ENCODE measurements around the gene HCN3. TPM values are rescaled to one million over a fixed set of nuclear protein-coding genes. Genes with fewer than 3 reads are reported as not detected.

HCN3 gene
- total and polyA plus RNA-seq, 2 donors: 0.76 to 2.6 TPM

DNA sequence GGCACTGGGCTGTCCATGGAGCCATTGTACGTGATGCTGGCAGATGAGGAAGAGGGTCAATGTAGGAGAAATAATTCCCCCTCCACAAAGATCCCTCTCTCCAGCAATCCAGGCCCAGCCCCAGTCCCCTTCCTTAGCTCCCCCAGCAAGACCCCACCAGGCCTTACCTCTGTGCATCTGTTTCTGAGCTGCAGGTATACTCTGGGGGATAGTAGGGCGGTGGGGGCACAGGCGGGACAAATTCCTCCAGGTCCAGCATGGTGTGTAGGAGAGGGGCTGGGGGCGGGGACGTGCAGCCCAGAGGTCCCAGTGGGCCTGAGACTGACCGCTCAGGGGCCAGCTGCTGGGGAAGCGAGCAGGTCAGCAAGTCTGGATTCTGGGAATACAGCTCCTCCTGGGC lies 25.7 kb upstream of the HCN3 start:
- Histone ChIP-seq H3K27ac (ENCODE audit: low read depth in 1 of 2, low read length in 1 of 2) (no peak overlapping the region), H3K4me3 (ENCODE audit: low read length in 2 of 2) (no peak overlapping the region), H3K27me3 (ENCODE audit: control insufficient read depth in 2 of 2, insufficient read depth in 1 of 2, low read length in 1 of 2) (no peaks in the 10 kb centered on the region), H3K4me1 (ENCODE audit: control insufficient read depth in 2 of 2, insufficient read depth in 2 of 2, low read length in 2 of 2) (peaks cover 9 to 32% of the 10 kb centered on the region in 2 donors), H3K9me3 (ENCODE audit: control insufficient read depth in 2 of 2, insufficient read depth in 1 of 2, low read length in 1 of 2) (peaks cover 0 to 3% of the 10 kb centered on the region in 2 donors), H3K36me3 (ENCODE audit: control insufficient read depth in 2 of 2, insufficient read depth in 2 of 2, low read length in 1 of 2) (peaks cover 6 to 10% of the 10 kb centered on the region in 2 donors)
- WGBS: 98% methylated on average over 7 of the region's 7 CpGs
- DNase-seq (ENCODE audit: low read depth in 6 of 9, low spot score in 9 of 9): no peak

DNA sequence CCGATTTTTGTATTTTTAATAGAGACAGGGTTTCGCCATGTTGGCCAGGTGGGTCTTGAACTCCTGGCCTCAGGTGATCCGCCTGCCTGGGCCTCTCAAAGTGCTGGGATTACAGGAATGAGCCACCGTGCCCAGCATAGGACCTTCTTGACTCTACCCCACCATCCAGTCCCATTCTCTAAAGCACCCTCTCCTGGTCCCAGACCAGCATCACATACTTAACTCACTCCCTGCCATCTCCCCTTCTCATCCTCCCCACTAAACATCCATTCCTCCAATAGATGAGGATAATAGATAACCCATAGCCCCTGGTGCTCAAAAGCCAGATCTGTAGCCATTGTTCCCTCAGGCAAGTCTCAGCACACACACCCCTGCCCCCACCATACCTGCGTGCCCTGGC lies 24.1 kb upstream of the HCN3 start:
- WGBS: 95% methylated on average over 5 of the region's 5 CpGs
- Histone ChIP-seq H3K4me3 (ENCODE audit: low read length in 2 of 2) (no peak overlapping the region), H3K4me1 (ENCODE audit: control insufficient read depth in 2 of 2, insufficient read depth in 2 of 2, low read length in 2 of 2) (peaks cover 9 to 32% of the 10 kb centered on the region in 2 donors), H3K27me3 (ENCODE audit: control insufficient read depth in 2 of 2, insufficient read depth in 1 of 2, low read length in 1 of 2) (no peaks in the 10 kb centered on the region), H3K9me3 (ENCODE audit: control insufficient read depth in 2 of 2, insufficient read depth in 1 of 2, low read length in 1 of 2) (peaks cover 0 to 3% of the 10 kb centered on the region in 2 donors), H3K36me3 (ENCODE audit: control insufficient read depth in 2 of 2, insufficient read depth in 2 of 2, low read length in 1 of 2) (peaks cover 13 to 14% of the 10 kb centered on the region in 2 donors), H3K27ac (ENCODE audit: low read depth in 1 of 2, low read length in 1 of 2) (no peak overlapping the region)
- DNase-seq (ENCODE audit: low read depth in 6 of 9, low spot score in 9 of 9): no peak

DNA sequence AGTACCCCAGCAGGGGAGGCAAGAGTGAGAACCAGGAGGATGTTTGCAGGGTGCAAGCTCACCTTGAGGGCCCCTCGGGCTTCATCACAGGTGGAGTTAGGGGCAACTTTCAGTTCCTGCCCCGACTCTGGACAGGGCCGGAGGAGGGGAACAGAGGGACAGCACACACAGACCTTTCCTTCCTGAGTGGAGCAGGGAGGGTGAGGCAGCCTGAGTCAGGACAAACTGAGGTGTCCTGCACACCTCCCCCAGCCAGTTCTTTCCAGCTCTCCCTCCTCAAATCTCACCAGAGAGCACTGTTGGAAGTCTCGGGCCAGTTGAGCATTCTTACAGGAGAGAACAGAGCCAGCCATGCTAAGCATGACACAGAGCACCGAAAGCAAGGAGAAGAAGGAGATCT lies 23.5 kb upstream of the HCN3 start:
- Histone ChIP-seq H3K27ac (ENCODE audit: low read depth in 1 of 2, low read length in 1 of 2) (no peak overlapping the region), H3K4me3 (ENCODE audit: low read length in 2 of 2) (no peak overlapping the region), H3K27me3 (ENCODE audit: control insufficient read depth in 2 of 2, insufficient read depth in 1 of 2, low read length in 1 of 2) (no peaks in the 10 kb centered on the region), H3K9me3 (ENCODE audit: control insufficient read depth in 2 of 2, insufficient read depth in 1 of 2, low read length in 1 of 2) (peaks cover 0 to 3% of the 10 kb centered on the region in 2 donors), H3K4me1 (ENCODE audit: control insufficient read depth in 2 of 2, insufficient read depth in 2 of 2, low read length in 2 of 2) (peaks cover 9 to 32% of the 10 kb centered on the region in 2 donors), H3K36me3 (ENCODE audit: control insufficient read depth in 2 of 2, insufficient read depth in 2 of 2, low read length in 1 of 2) (peaks cover 17 to 18% of the 10 kb centered on the region in 2 donors)
- 91% methylated on average over 5 of the region's 5 CpGs for WGBS
- DNase-seq (ENCODE audit: low read depth in 6 of 9, low spot score in 9 of 9): no peak

DNA sequence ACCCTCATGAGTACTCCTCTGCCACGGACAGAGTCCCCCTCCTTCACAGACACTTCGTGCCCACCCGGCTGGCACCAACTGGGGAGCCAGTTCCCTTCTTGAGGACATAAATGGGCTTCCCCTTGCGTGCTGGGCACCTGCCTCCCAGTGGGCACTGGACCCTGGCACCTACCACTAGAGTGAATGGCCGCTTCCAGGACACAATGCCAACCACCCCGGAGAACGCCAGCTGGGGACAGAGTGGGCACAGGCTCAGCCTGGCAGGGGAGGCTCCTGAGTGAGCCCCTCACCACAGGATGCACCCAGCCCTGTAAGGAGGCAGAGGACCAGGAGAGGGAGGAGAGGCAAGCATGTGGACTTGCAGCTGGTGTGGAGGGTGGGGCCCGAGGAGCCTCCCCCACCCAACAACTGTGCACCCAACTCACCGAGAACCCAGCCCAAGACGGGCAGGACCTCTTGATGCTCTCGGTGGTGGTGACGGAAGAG lies 23.0 kb upstream of the HCN3 start:
- peaks cover 0 to 3% of the 10 kb centered on the region in 2 donors for H3K9me3 ChIP-seq (ENCODE audit: control insufficient read depth in 2 of 2, insufficient read depth in 1 of 2, low read length in 1 of 2)
- no peak for DNase-seq (ENCODE audit: low read depth in 6 of 9, low spot score in 9 of 9)
- peaks cover 18 to 21% of the 10 kb centered on the region in 2 donors for H3K36me3 ChIP-seq (ENCODE audit: control insufficient read depth in 2 of 2, insufficient read depth in 2 of 2, low read length in 1 of 2)
- no peak overlapping the region for H3K27ac ChIP-seq (ENCODE audit: low read depth in 1 of 2, low read length in 1 of 2)
- H3K4me3 ChIP-seq (ENCODE audit: low read length in 2 of 2): peak overlapping the region; percentile 63 to 85
- peaks cover 9 to 32% of the 10 kb centered on the region in 2 donors for H3K4me1 ChIP-seq (ENCODE audit: control insufficient read depth in 2 of 2, insufficient read depth in 2 of 2, low read length in 2 of 2)
- WGBS: 77% methylated on average over 12 of the region's 12 CpGs
- H3K27me3 ChIP-seq (ENCODE audit: control insufficient read depth in 2 of 2, insufficient read depth in 1 of 2, low read length in 1 of 2): no peaks in the 10 kb centered on the region

DNA sequence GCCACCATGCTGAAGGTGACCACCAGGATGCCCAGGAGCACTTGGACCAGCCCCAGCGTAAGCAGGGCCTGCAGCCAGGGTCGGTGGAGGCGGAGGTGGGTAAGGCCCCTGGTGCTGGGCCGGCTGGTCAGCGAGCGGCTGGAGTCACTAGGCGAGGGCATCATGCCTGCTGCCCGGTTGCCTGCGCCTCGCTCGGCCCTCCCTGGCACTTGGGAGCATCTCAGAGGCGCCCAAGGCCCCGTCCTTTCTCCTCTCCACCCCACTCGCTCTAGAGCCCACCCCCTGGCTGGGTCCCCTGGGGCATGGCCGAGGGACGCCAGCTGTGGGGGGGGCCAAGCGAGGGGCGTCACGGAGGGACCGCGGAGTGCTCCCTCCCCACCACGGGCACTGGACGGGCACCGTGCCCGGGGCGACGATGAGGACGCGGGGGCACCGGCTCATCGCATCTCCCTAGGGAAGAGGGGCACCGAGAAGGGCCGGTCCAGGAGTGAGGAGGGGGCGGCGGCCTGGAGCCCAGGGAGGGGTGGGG lies 22.5 kb upstream of the HCN3 start:
- H3K4me3 ChIP-seq (ENCODE audit: low read length in 2 of 2): peak overlapping the region; percentile 63 to 85
- peaks cover 0 to 3% of the 10 kb centered on the region in 2 donors for H3K9me3 ChIP-seq (ENCODE audit: control insufficient read depth in 2 of 2, insufficient read depth in 1 of 2, low read length in 1 of 2)
- no peak for DNase-seq (ENCODE audit: low read depth in 6 of 9, low spot score in 9 of 9)
- H3K4me1 ChIP-seq (ENCODE audit: control insufficient read depth in 2 of 2, insufficient read depth in 2 of 2, low read length in 2 of 2): peaks cover 9 to 32% of the 10 kb centered on the region in 2 donors
- WGBS: 13% methylated on average over 35 of the region's 35 CpGs
- H3K27me3 ChIP-seq (ENCODE audit: control insufficient read depth in 2 of 2, insufficient read depth in 1 of 2, low read length in 1 of 2): no peaks in the 10 kb centered on the region
- H3K27ac ChIP-seq (ENCODE audit: low read depth in 1 of 2, low read length in 1 of 2): no peak overlapping the region
- H3K36me3 ChIP-seq (ENCODE audit: control insufficient read depth in 2 of 2, insufficient read depth in 2 of 2, low read length in 1 of 2): peaks cover 18 to 26% of the 10 kb centered on the region in 2 donors

DNA sequence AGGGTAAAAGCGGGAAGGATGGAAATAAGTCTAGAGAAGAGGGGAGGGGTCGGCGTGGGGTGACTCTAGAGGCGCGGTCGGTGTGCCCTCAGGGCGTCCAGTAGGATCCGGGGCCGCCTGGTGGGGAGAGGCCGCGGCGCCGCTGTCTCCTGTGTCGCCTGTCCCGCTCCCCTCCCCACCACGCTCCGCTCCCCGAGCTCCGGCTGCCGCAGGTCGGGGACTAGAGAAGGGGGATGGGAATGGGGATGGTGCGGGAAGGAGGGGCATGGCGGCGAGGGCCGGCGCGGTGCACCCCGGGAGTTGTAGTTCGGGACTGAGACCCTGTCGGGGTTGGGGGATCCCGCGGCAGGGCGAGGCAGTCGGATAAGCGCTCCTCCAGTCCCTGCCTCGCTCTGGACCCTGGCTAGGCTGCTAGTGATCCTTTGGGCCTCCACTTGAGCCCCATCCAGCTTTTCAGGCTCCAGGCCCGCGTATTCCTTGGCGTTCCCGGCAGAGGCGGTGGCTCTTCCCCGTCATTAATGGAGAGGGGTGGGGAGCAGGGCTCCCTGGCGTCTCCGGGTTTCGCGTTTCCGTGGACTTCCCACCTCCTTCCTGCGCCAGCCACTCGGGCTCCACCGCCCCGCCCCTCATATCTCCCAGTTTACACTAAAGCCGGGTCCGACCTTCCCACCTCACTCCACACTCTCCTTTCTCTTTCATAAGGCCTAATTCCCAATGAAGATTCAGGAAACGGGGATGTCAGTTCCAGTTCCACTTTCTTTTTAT lies 21.8 kb upstream of the HCN3 start, which contains the start of gene ENTREP3:
Gene ENTREP3 (minus strand): TSS at position 241 of the 765 bp plus-strand sequence. CDS start 606 bp downstream, outside the sequence.
- H3K4me1 ChIP-seq (ENCODE audit: control insufficient read depth in 2 of 2, insufficient read depth in 2 of 2, low read length in 2 of 2): peaks cover 9 to 25% of the 10 kb centered on the region in 2 donors
- DNase-seq (ENCODE audit: low read depth in 6 of 9, low spot score in 9 of 9): peak in 5 of 9 donors; percentile 57 to 85 (median 78)
- peaks cover 18 to 30% of the 10 kb centered on the region in 2 donors for H3K36me3 ChIP-seq (ENCODE audit: control insufficient read depth in 2 of 2, insufficient read depth in 2 of 2, low read length in 1 of 2)
- no peaks in the 10 kb centered on the region for H3K27me3 ChIP-seq (ENCODE audit: control insufficient read depth in 2 of 2, insufficient read depth in 1 of 2, low read length in 1 of 2)
- WGBS: 11% methylated on average over 54 of the region's 54 CpGs
- H3K9me3 ChIP-seq (ENCODE audit: control insufficient read depth in 2 of 2, insufficient read depth in 1 of 2, low read length in 1 of 2): peaks cover 0 to 3% of the 10 kb centered on the region in 2 donors
- peak within 1 kb of the TSS; percentile 63 to 85 for H3K4me3 ChIP-seq (ENCODE audit: low read length in 2 of 2)
- H3K27ac ChIP-seq (ENCODE audit: low read depth in 1 of 2, low read length in 1 of 2): peak within 1 kb of the TSS; percentile 80 to 85

DNA sequence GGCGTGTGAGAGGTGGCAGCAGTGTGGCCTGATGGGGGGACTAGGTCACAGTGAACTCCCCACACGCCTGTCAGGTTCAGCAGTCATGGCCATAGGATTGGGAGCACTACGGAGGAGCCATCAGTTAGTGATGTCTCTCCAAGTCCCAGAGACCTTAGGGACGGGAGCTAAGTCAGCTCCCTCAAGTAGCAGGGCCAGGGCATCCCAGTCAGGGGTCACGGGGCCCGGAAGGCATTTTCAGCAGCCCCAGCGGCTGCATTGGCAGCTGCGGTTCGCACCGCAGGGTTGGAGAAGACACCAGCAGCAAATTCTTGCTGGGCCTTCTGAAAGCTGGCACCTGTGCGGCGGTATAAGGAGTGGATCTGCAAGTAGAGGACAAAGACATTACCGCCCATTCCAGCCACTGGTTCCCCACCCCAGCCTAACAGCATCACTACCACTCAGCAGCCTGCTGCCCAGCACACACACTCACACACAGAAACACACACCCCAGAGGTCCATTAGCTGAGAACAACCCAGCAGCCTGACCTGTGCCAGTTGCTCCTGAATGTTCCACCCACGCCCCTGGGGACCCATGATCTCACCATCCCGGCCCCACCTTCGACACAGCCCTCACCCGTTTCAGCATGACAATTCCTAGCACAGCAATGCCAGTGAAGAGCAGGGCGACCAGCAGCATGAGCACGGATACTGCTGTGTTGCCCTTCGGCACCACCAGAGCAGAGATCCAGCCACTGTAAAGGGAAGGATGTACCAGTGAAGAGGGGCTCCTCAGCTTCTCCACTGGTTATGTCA lies 21.0 kb upstream of the HCN3 start:
- Histone ChIP-seq H3K4me1 (ENCODE audit: control insufficient read depth in 2 of 2, insufficient read depth in 2 of 2, low read length in 2 of 2) (peaks cover 10 to 25% of the 10 kb centered on the region in 2 donors), H3K4me3 (ENCODE audit: low read length in 2 of 2) (no peak overlapping the region), H3K27me3 (ENCODE audit: control insufficient read depth in 2 of 2, insufficient read depth in 1 of 2, low read length in 1 of 2) (no peaks in the 10 kb centered on the region), H3K27ac (ENCODE audit: low read depth in 1 of 2, low read length in 1 of 2) (peak overlapping the region; percentile 80 to 85), H3K9me3 (ENCODE audit: control insufficient read depth in 2 of 2, insufficient read depth in 1 of 2, low read length in 1 of 2) (no peaks in the 10 kb centered on the region), H3K36me3 (ENCODE audit: control insufficient read depth in 2 of 2, insufficient read depth in 2 of 2, low read length in 1 of 2) (peaks cover 18 to 32% of the 10 kb centered on the region in 2 donors)
- WGBS: 95% methylated on average over 20 of the region's 20 CpGs
- peak in 1 of 9 donors; percentile 4 for DNase-seq (ENCODE audit: low read depth in 6 of 9, low spot score in 9 of 9)

DNA sequence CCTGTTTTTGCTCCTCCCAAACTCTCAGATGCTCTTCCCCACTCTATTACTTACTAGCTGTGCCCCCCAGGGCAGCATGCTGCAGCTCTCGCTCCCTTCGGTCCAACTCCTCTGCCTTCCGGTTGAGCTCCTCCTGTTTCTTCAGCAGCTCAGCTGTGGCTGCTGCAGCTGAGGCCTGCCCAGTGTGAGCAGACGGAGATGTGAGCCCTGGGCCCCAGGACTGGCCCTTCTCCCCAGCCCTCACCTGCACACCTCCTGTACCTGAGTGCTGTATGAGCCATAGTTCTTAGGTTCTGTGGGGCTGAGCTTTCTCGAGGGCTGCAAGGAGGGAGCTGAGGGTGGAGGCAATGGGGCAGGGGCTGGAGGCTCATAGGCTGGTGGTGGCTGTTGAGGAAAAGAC lies 17.0 kb upstream of the HCN3 start:
- H3K27ac ChIP-seq (ENCODE audit: low read depth in 1 of 2, low read length in 1 of 2): no peak overlapping the region
- no peak overlapping the region for H3K4me3 ChIP-seq (ENCODE audit: low read length in 2 of 2)
- H3K36me3 ChIP-seq (ENCODE audit: control insufficient read depth in 2 of 2, insufficient read depth in 2 of 2, low read length in 1 of 2): peaks cover 28 to 61% of the 10 kb centered on the region in 2 donors
- no peak for DNase-seq (ENCODE audit: low read depth in 6 of 9, low spot score in 9 of 9)
- H3K27me3 ChIP-seq (ENCODE audit: control insufficient read depth in 2 of 2, insufficient read depth in 1 of 2, low read length in 1 of 2): no peaks in the 10 kb centered on the region
- over 99% methylated on average over 5 of the region's 5 CpGs for WGBS
- H3K9me3 ChIP-seq (ENCODE audit: control insufficient read depth in 2 of 2, insufficient read depth in 1 of 2, low read length in 1 of 2): no peaks in the 10 kb centered on the region
- H3K4me1 ChIP-seq (ENCODE audit: control insufficient read depth in 2 of 2, insufficient read depth in 2 of 2, low read length in 2 of 2): peaks cover 13 to 26% of the 10 kb centered on the region in 2 donors
